Measurements from ENCODE around the gene SFMBT1. TPM values are rescaled to one million over a fixed set of nuclear protein-coding genes. Genes with fewer than 3 reads are reported as not detected.

SFMBT1 gene, protein sequence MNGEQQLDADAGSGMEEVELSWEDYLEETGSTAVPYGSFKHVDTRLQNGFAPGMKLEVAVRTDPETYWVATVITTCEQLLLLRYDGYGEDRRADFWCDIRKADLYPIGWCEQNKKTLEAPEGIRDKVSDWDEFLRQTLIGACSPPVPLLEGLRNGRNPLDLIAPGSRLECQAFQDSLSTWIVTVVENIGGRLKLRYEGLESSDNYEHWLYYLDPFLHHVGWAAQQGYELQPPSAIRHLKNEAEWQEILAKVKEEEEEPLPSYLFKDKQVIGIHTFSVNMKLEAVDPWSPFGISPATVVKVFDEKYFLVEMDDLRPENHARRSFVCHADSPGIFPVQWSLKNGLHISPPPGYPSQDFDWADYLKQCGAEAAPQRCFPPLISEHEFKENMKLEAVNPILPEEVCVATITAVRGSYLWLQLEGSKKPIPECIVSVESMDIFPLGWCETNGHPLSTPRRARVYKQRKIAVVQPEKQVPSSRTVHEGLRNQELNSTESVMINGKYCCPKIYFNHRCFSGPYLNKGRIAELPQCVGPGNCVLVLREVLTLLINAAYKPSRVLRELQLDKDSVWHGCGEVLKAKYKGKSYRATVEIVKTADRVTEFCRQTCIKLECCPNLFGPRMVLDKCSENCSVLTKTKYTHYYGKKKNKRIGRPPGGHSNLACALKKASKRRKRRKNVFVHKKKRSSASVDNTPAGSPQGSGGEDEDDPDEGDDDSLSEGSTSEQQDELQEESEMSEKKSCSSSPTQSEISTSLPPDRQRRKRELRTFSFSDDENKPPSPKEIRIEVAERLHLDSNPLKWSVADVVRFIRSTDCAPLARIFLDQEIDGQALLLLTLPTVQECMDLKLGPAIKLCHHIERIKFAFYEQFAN
- 9.8 and 10.7 TPM in 2 replicates for total RNA-seq (ENCODE audit: low replicate concordance)
- long read RNA-seq, full-length matches to known transcripts, result 1 of 19 reads
- long read RNA-seq, partial matches to known transcripts, result 7 of 19 reads
- long read RNA-seq, other reads (novel, unspliced or antisense), result 11 of 19 reads

- TF ChIP-seq, protein P1, sequence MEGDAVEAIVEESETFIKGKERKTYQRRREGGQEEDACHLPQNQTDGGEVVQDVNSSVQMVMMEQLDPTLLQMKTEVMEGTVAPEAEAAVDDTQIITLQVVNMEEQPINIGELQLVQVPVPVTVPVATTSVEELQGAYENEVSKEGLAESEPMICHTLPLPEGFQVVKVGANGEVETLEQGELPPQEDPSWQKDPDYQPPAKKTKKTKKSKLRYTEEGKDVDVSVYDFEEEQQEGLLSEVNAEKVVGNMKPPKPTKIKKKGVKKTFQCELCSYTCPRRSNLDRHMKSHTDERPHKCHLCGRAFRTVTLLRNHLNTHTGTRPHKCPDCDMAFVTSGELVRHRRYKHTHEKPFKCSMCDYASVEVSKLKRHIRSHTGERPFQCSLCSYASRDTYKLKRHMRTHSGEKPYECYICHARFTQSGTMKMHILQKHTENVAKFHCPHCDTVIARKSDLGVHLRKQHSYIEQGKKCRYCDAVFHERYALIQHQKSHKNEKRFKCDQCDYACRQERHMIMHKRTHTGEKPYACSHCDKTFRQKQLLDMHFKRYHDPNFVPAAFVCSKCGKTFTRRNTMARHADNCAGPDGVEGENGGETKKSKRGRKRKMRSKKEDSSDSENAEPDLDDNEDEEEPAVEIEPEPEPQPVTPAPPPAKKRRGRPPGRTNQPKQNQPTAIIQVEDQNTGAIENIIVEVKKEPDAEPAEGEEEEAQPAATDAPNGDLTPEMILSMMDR (conservative IDR thresholded peaks at IDR 0.05), result no peak
- Mint-ChIP-seq H3K27me3 (peaks cover 40% of the 10 kb centered on the region), H3K27ac (peak within 1 kb of the TSS; percentile 90), H3K4me3 (peak within 1 kb of the TSS; percentile 95), H3K9me3 (no peaks in the 10 kb centered on the region), H3K36me3 (no peaks in the 10 kb centered on the region), H3K4me1 (ENCODE audit: unreplicated experiment) (peaks cover 6% of the 10 kb centered on the region)
- peak; percentile 75 for DNase-seq (ENCODE audit: extremely low spot score, unreplicated experiment)
These were observed at the start of gene SFMBT1 for GRCh38 chr3:53045518-53046170. Gene SFMBT1 (minus strand): TSS chr3:53046073. CDS start chr3:52969128, 76,945 bp downstream.

DNA sequence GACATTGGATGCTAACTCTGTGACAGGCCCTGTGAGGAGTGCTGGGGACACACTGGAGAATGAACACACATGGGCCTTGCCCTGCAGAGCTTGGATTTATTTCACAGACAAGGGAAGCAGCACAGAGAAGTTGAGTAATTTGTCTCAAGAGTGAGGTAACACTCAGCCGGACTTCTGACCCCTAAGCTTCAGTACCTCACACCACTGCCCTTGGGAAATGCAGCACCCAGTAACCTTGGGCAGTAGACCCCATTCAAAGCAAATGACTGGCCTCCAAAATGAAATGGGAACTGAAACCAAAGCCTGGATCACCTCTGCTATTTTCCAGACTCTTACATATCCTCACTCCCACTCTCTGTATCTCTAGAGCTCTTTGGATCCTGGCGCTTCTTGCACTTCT lies 47.1 kb upstream of the SFMBT1 start:
- TF ChIP-seq, protein P1 (conservative IDR thresholded peaks at IDR 0.05), result no peak
- Mint-ChIP-seq H3K27me3 (no peaks in the 10 kb centered on the region), H3K36me3 (peaks cover 11% of the 10 kb centered on the region), H3K4me3 (no peak overlapping the region), H3K4me1 (ENCODE audit: unreplicated experiment) (no peaks in the 10 kb centered on the region), H3K27ac (no peak overlapping the region), H3K9me3 (no peaks in the 10 kb centered on the region)
- DNase-seq (ENCODE audit: extremely low spot score, unreplicated experiment), result no peak

GRCh38 chr3:53092216-53092615 lies 46.3 kb upstream of the SFMBT1 start:
- Mint-ChIP-seq H3K27ac (no peak overlapping the region), H3K4me3 (no peak overlapping the region), H3K4me1 (ENCODE audit: unreplicated experiment) (no peaks in the 10 kb centered on the region), H3K36me3 (peaks cover 11% of the 10 kb centered on the region), H3K27me3 (no peaks in the 10 kb centered on the region), H3K9me3 (no peaks in the 10 kb centered on the region)
- no peak for DNase-seq (ENCODE audit: extremely low spot score, unreplicated experiment)
- TF ChIP-seq, protein P1 (conservative IDR thresholded peaks at IDR 0.05), result no peak

DNA sequence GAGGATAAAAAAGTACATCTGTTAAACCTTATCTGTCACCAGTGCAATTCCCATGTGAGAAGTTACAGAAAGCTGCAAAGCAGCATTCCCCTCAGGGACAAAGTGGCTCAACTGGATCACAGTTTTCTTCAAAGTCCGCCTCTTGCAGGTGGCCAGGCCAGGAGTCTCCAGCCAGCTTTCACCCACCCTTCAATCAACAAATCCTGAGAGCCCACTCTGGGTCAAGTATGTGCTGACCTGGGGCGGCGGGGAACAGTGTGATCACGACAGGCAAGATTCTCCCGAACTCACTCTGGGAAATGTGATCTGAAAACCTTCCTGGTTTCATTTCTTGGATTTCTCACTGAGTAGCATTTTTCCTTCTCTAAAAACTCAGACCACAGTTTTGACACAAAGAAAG lies 45.1 kb upstream of the SFMBT1 start:
- Mint-ChIP-seq H3K36me3 (peaks cover 11% of the 10 kb centered on the region), H3K4me3 (no peak overlapping the region), H3K9me3 (no peaks in the 10 kb centered on the region), H3K4me1 (ENCODE audit: unreplicated experiment) (no peaks in the 10 kb centered on the region), H3K27ac (peak overlapping the region; percentile 32), H3K27me3 (no peaks in the 10 kb centered on the region)
- no peak for DNase-seq (ENCODE audit: extremely low spot score, unreplicated experiment)
- TF ChIP-seq, protein P1 (conservative IDR thresholded peaks at IDR 0.05), result no peak

DNA sequence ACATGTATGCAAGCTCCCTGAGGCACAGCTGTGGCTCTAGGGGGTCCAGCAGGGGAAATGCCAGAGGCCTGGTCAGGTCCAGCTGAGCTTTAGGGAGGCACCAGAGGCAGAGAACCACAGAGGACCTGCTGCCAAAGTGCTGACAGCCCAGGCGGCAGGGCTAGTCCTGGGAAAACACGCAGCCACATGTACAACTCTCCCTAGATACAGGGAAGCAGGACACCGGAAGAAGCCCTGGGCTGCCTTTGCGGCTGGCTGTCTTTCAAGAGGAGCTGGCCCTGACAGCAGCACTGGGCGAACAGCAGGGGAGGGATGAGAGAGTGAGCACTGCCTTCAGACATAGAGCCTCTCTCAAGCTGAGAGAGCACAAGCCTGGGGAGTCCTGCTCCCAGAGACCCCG lies 43.6 kb upstream of the SFMBT1 start:
- Mint-ChIP-seq H3K4me1 (ENCODE audit: unreplicated experiment) (peaks cover 2% of the 10 kb centered on the region), H3K9me3 (no peaks in the 10 kb centered on the region), H3K27ac (no peak overlapping the region), H3K27me3 (no peaks in the 10 kb centered on the region), H3K36me3 (peaks cover 11% of the 10 kb centered on the region), H3K4me3 (no peak overlapping the region)
- DNase-seq (ENCODE audit: extremely low spot score, unreplicated experiment), result no peak
- TF ChIP-seq, protein P1 (conservative IDR thresholded peaks at IDR 0.05), result no peak

Data from type B pancreatic cell (in vitro differentiated cells).